Keratinocyte (primary cell): ENCODE data around the gene DACT2. TPM values are rescaled to one million over a fixed set of nuclear protein-coding genes. Genes with fewer than 3 reads are reported as not detected.

Experiments
- DNase-seq: peaks from one replicate; pipeline ENCODE4 v3.0.0-alpha.2; 2011; ENCODE audit warnings: low read depth, missing footprints, low spot score
- FAIRE-seq: peaks from 2 replicates; lab custom pipeline; 2011; peaks lifted over from hg19 to GRCh38; lab: Jason Lieb, UNC
- H2AFZ ChIP-seq: 2 replicates; pipeline ENCODE4 v1.6.0; 2012; ENCODE audit warnings: low read length, control low read depth, inconsistent platforms; ENCODE audit not compliant: control insufficient read depth
- H3K27ac ChIP-seq: 2 replicates; pipeline ENCODE4 v1.5.1; 2011; ENCODE audit warnings: low read length; ENCODE audit not compliant: control insufficient read depth, insufficient read depth
- H3K27me3 ChIP-seq: 3 replicates; pipeline ENCODE4 v1.6.0; 2011; ENCODE audit warnings: low read length; ENCODE audit not compliant: control insufficient read depth, insufficient read depth; ENCODE audit errors: extremely low read depth
- H3K36me3 ChIP-seq, 2 experiments: 2 replicates in 1 of 2; 3 replicates in 1 of 2; pipeline ENCODE4 v1.5.1; 2011; ENCODE audit warnings: low read length in 2 of 2, mild to moderate bottlenecking in 1 of 2; ENCODE audit not compliant: control insufficient read depth in 2 of 2, insufficient read depth in 2 of 2; ENCODE audit errors: extremely low read depth in 1 of 2
- H3K4me1 ChIP-seq: 3 replicates; pipeline ENCODE4 v1.5.1; 2011; ENCODE audit warnings: low read length; ENCODE audit not compliant: control insufficient read depth, insufficient read depth; ENCODE audit errors: extremely low read depth
- H3K4me2 ChIP-seq: 3 replicates; pipeline ENCODE4 v1.6.0; 2011; ENCODE audit warnings: low read depth, low read length; ENCODE audit not compliant: control insufficient read depth, insufficient read depth; ENCODE audit errors: extremely low read depth
- H3K4me3 ChIP-seq, 3 experiments: fragments of 200-600 bp in 1 of 3; sonication (generic) in 1 of 3; 2 replicates in 2 of 3; 3 replicates in 1 of 3; pipeline ENCODE4 v1.5.1; 2011 to 2016; ENCODE audit warnings: low read length in 3 of 3, mild to moderate bottlenecking in 3 of 3, control low read depth in 2 of 3, inconsistent platforms in 1 of 3, low read depth in 1 of 3, mixed read lengths in 1 of 3, mixed run types in 1 of 3, moderate library complexity in 1 of 3; ENCODE audit not compliant: control insufficient read depth in 2 of 3, insufficient read depth in 2 of 3; ENCODE audit errors: extremely low read depth in 1 of 3
- H3K79me2 ChIP-seq: 2 replicates; pipeline ENCODE4 v1.6.0; 2012; ENCODE audit warnings: low read length; ENCODE audit not compliant: control insufficient read depth, insufficient read depth
- H3K9ac ChIP-seq: 3 replicates; pipeline ENCODE4 v1.6.0; 2011; ENCODE audit warnings: low read length; ENCODE audit not compliant: control insufficient read depth, insufficient read depth; ENCODE audit errors: extremely low read depth
- H3K9me1 ChIP-seq: 3 replicates; pipeline ENCODE4 v1.6.0; 2011; ENCODE audit warnings: low read length; ENCODE audit not compliant: control insufficient read depth, insufficient read depth; ENCODE audit errors: extremely low read depth
- H3K9me3 ChIP-seq: 2 replicates; pipeline ENCODE4 v1.5.1; 2012; ENCODE audit warnings: low read depth, low read length; ENCODE audit not compliant: control insufficient read depth
- H4K20me1 ChIP-seq: 3 replicates; pipeline ENCODE4 v1.6.0; 2011; ENCODE audit warnings: low read length; ENCODE audit not compliant: control insufficient read depth, insufficient read depth; ENCODE audit errors: extremely low read depth
- CTCF ChIP-seq, 3 experiments: IDR thresholded peaks in 1 of 3; conservative IDR thresholded peaks in 1 of 3; optimal IDR thresholded peaks in 1 of 3; 2 replicates in 2 of 3; 3 replicates in 1 of 3; pipeline versions ENCODE3 to v1.5.1; 2011; ENCODE audit warnings: low read length in 3 of 3, mild to moderate bottlenecking in 3 of 3, moderate library complexity in 2 of 3, control low read depth in 1 of 3, inconsistent platforms in 1 of 3; ENCODE audit not compliant: insufficient read depth in 2 of 3; ENCODE audit errors: extremely low read depth in 1 of 3
- EZH2 ChIP-seq: IDR thresholded peaks from one replicate; pipeline ENCODE4 v1.6.1; 2012; ENCODE audit warnings: inconsistent platforms, mild to moderate bottlenecking, low read length, moderate library complexity
- dilution Hi-C: fragments of 300-500 bp; cut with MboI; formaldehyde crosslinking; loops from one replicate; pipeline ENCODE4 v1.7.0; 2020; ENCODE audit warnings: low sequenced_read_pairs; ENCODE audit not compliant: extremely low pct_ligation_motif_present
- polyA plus RNA-seq, 5 experiments: library from polyadenylated mRNA; depleted of rRNA in 3 of 5; stranded (reverse) in 3 of 5; stranded (forward) in 1 of 5; unstranded in 1 of 5; fragments of >200 nt; gene quantifications; 1 replicate in 1 of 5; 2 replicates in 3 of 5; 3 replicates in 1 of 5; pipeline versions ENCODE4 v1.2.1 to v1.2.3, GENCODE V29; 2011 to 2012; ENCODE audit warnings: missing spikeins in 2 of 5, low read depth in 1 of 5, low replicate concordance in 1 of 5

DACT2 gene
- polyA plus RNA-seq, 1 donor (not counting 4 experiments of a cell fraction or from before 2014, with no cell fraction given), result 0.09 TPM

- Histone ChIP-seq H3K9me3 (no peaks in the 10 kb centered on the region), H2AFZ (no peak overlapping the region), H3K4me3 (no peak overlapping the region), H3K9me1 (no peaks in the 10 kb centered on the region), H3K4me1 (no peaks in the 10 kb centered on the region), H3K9ac (no peak overlapping the region), H3K27ac (no peak overlapping the region), H4K20me1 (no peaks in the 10 kb centered on the region), H3K27me3 (peaks cover 24% of the 10 kb centered on the region), H3K36me3 (no peaks in the 10 kb centered on the region), H3K79me2 (no peaks in the 10 kb centered on the region), H3K4me2 (no peak overlapping the region)
- no peak for DNase-seq
- TF ChIP-seq CTCF (optimal IDR thresholded peaks at IDR 0.05 in 1 of 3, IDR thresholded peaks at IDR 0.05 in 1 of 3, conservative IDR thresholded peaks at IDR 0.05 in 1 of 3; ENCODE audit: extremely low read depth in 1 of 3, insufficient read depth in 2 of 3, low read length in 3 of 3) (no peak), EZH2 (no peak)
- FAIRE-seq, result no peak
- dilution Hi-C loops, result no loop called here
Observed at GRCh38 chr6:168340819-168341218, 21.2 kb upstream of the DACT2 start.

DNA sequence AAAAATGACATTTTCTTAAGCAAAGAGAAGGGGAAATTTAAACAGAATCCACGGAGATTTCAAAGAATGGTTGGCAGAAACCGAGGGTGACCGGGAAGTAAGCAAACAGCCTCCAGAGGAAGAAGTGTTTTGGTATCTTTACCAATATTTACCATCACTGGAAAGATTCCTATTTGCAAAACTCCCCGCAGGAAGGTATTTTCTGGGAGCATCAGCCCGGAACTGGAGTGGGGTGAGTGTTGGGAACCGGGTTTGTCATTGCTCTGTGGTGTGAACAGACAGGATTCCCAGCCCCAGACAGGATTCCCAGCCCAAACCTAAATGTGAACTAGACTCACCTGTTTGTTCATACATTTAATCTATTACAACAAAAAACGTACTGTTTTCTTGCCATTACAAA, 19.2 kb upstream of the DACT2 start:
- TF ChIP-seq CTCF (optimal IDR thresholded peaks at IDR 0.05 in 1 of 3, IDR thresholded peaks at IDR 0.05 in 1 of 3, conservative IDR thresholded peaks at IDR 0.05 in 1 of 3; ENCODE audit: extremely low read depth in 1 of 3, insufficient read depth in 2 of 3, low read length in 3 of 3) (no peak), EZH2 (no peak)
- dilution Hi-C loops, result no loop called here
- H3K4me3 ChIP-seq, result no peak overlapping the region
- no peaks in the 10 kb centered on the region for H4K20me1 ChIP-seq
- H3K4me2 ChIP-seq, result no peak overlapping the region
- no peaks in the 10 kb centered on the region for H3K36me3 ChIP-seq
- peaks cover 16% of the 10 kb centered on the region for H3K27me3 ChIP-seq
- no peak for DNase-seq
- no peak for FAIRE-seq
- H3K27ac ChIP-seq, result no peak overlapping the region
- no peaks in the 10 kb centered on the region for H3K9me3 ChIP-seq
- H3K9ac ChIP-seq, result no peak overlapping the region
- no peaks in the 10 kb centered on the region for H3K9me1 ChIP-seq
- H3K79me2 ChIP-seq, result no peaks in the 10 kb centered on the region
- H3K4me1 ChIP-seq, result no peaks in the 10 kb centered on the region
- no peak overlapping the region for H2AFZ ChIP-seq
